ENCODE results near the gene RGS6.

The RGS6 gene

GRCh38 chr14:72594099-72594901, 662.1 kb downstream of the RGS6 start:
- FAIRE-seq = peak; percentile 54
- DNase-seq (ENCODE audit: insufficient read length, low spot score) = no peak
- TF ChIP-seq TAF1 (IDR thresholded peaks at IDR 0.05; ENCODE audit: low read depth, low read length) (no peak), POLR2A (IDR thresholded peaks at IDR 0.05; ENCODE audit: low read depth, low read length) (no peak), SPI1 (IDR thresholded peaks at IDR 0.05; ENCODE audit: low read depth, low read length) (peak; percentile 41), PAX5 (IDR thresholded peaks at IDR 0.05; ENCODE audit: insufficient read depth, low read length, severe bottlenecking) (no peak), POU2F2 (IDR thresholded peaks at IDR 0.05; ENCODE audit: low read depth, low read length) (no peak; the same call in 1 of the 2 replicates), POLR2AphosphoS5 (IDR thresholded peaks at IDR 0.05; ENCODE audit: low read depth, low read length) (no peak)

- FAIRE-seq = no peak
These were observed 663.1 kb downstream of the RGS6 start for GRCh38 chr14:72595152-72595862.

GRCh38 chr14:72597252-72598233, 665.3 kb downstream of the RGS6 start:
- TF ChIP-seq POLR2AphosphoS5 (IDR thresholded peaks at IDR 0.05; ENCODE audit: low read depth, low read length) (no peak), POLR2A (IDR thresholded peaks at IDR 0.05; ENCODE audit: low read depth, low read length) (no peak), TAF1 (IDR thresholded peaks at IDR 0.05; ENCODE audit: low read depth, low read length) (no peak), POU2F2 (IDR thresholded peaks at IDR 0.05; ENCODE audit: low read depth, low read length) (no peak), PAX5 (IDR thresholded peaks at IDR 0.05; ENCODE audit: insufficient read depth, low read length, severe bottlenecking) (no peak)
- DNase-seq (ENCODE audit: insufficient read length, low spot score) (no peak), FAIRE-seq (peak; percentile 45)

More at GRCh38 chr14:72595152-72595862, 663.1 kb downstream of the RGS6 start:
- no peak for DNase-seq (ENCODE audit: insufficient read length, low spot score)
- no peak for TF ChIP-seq POLR2A (IDR thresholded peaks at IDR 0.05; ENCODE audit: low read depth, low read length)
- no peak for TF ChIP-seq POU2F2 (IDR thresholded peaks at IDR 0.05; ENCODE audit: low read depth, low read length)
- TF ChIP-seq PAX5 (IDR thresholded peaks at IDR 0.05; ENCODE audit: insufficient read depth, low read length, severe bottlenecking) = no peak
- no peak for TF ChIP-seq POLR2AphosphoS5 (IDR thresholded peaks at IDR 0.05; ENCODE audit: low read depth, low read length)
- TF ChIP-seq TAF1 (IDR thresholded peaks at IDR 0.05; ENCODE audit: low read depth, low read length) = no peak
- TF ChIP-seq SPI1 (IDR thresholded peaks at IDR 0.05; ENCODE audit: low read depth, low read length) = no peak

- DNase-seq (ENCODE audit: insufficient read length, low spot score) (peak; percentile 40), FAIRE-seq (peak; percentile 82)
- peak; percentile 98 for TF ChIP-seq POU2F2 (IDR thresholded peaks at IDR 0.05; ENCODE audit: low read depth, low read length)
- no peak for TF ChIP-seq POLR2A (IDR thresholded peaks at IDR 0.05; ENCODE audit: low read depth, low read length)
These were observed 666.1 kb downstream of the RGS6 start for GRCh38 chr14:72598306-72598705.

GRCh38 chr14:72599579-72600470, 667.6 kb downstream of the RGS6 start:
- no peak for FAIRE-seq
- no peak for DNase-seq (ENCODE audit: insufficient read length, low spot score)
- TF ChIP-seq POU2F2 (IDR thresholded peaks at IDR 0.05; ENCODE audit: low read depth, low read length) (no peak), PAX5 (IDR thresholded peaks at IDR 0.05; ENCODE audit: insufficient read depth, low read length, severe bottlenecking) (no peak), TAF1 (IDR thresholded peaks at IDR 0.05; ENCODE audit: low read depth, low read length) (no peak)

- TF ChIP-seq POU2F2 (IDR thresholded peaks at IDR 0.05; ENCODE audit: low read depth, low read length) (no peak), POLR2A (IDR thresholded peaks at IDR 0.05; ENCODE audit: low read depth, low read length) (no peak), PAX5 (IDR thresholded peaks at IDR 0.05; ENCODE audit: insufficient read depth, low read length, severe bottlenecking) (no peak), TAF1 (IDR thresholded peaks at IDR 0.05; ENCODE audit: low read depth, low read length) (no peak), SPI1 (IDR thresholded peaks at IDR 0.05; ENCODE audit: low read depth, low read length) (peak; percentile 46; the same call in 1 of the 2 replicates), POLR2AphosphoS5 (IDR thresholded peaks at IDR 0.05; ENCODE audit: low read depth, low read length) (no peak)
- DNase-seq (ENCODE audit: insufficient read length, low spot score) (no peak), FAIRE-seq (no peak)
These were observed 668.5 kb downstream of the RGS6 start for GRCh38 chr14:72600551-72601330.

- TF ChIP-seq PAX5 (IDR thresholded peaks at IDR 0.05; ENCODE audit: insufficient read depth, low read length, severe bottlenecking) = no peak
- TF ChIP-seq POLR2AphosphoS5 (IDR thresholded peaks at IDR 0.05; ENCODE audit: low read depth, low read length) = no peak
- no peak for TF ChIP-seq TAF1 (IDR thresholded peaks at IDR 0.05; ENCODE audit: low read depth, low read length)
- no peak for TF ChIP-seq POU2F2 (IDR thresholded peaks at IDR 0.05; ENCODE audit: low read depth, low read length)
- TF ChIP-seq SPI1 (IDR thresholded peaks at IDR 0.05; ENCODE audit: low read depth, low read length) = no peak
- TF ChIP-seq POLR2A (IDR thresholded peaks at IDR 0.05; ENCODE audit: low read depth, low read length) = no peak
- FAIRE-seq = no peak
- no peak for DNase-seq (ENCODE audit: insufficient read length, low spot score)
These were observed 671.4 kb downstream of the RGS6 start for GRCh38 chr14:72603639-72604038.

GRCh38 chr14:72604133-72604532, 671.9 kb downstream of the RGS6 start:
- FAIRE-seq (no peak), DNase-seq (ENCODE audit: insufficient read length, low spot score) (no peak)
- TF ChIP-seq POU2F2 (IDR thresholded peaks at IDR 0.05; ENCODE audit: low read depth, low read length) = no peak
- no peak for TF ChIP-seq POLR2AphosphoS5 (IDR thresholded peaks at IDR 0.05; ENCODE audit: low read depth, low read length)
- TF ChIP-seq PAX5 (IDR thresholded peaks at IDR 0.05; ENCODE audit: insufficient read depth, low read length, severe bottlenecking) = no peak
- no peak for TF ChIP-seq SPI1 (IDR thresholded peaks at IDR 0.05; ENCODE audit: low read depth, low read length)
- no peak for TF ChIP-seq TAF1 (IDR thresholded peaks at IDR 0.05; ENCODE audit: low read depth, low read length)
- no peak for TF ChIP-seq POLR2A (IDR thresholded peaks at IDR 0.05; ENCODE audit: low read depth, low read length)
